GM12873 (cell line): ENCODE measurements around the gene TMEFF2.

ENCODE experiments used
- CTCF ChIP-seq: IDR thresholded peaks from 2 replicates; pipeline ENCODE4 v1.5.1; 2012; ENCODE audit warnings: low read depth, mild to moderate bottlenecking, moderate library complexity, low read length, control low read depth; ENCODE audit not compliant: insufficient read depth; ENCODE audit errors: missing control alignments

The TMEFF2 gene

GRCh38 chr2:192216336-192216735 lies 21.6 kb upstream of the TMEFF2 start:
- no peak for TF ChIP-seq CTCF

- TF ChIP-seq CTCF, result no peak
Measured at GRCh38 chr2:192215096-192215877, 20.6 kb upstream of the TMEFF2 start.

GRCh38 chr2:192208848-192209247 lies 14.1 kb upstream of the TMEFF2 start:
- TF ChIP-seq CTCF, result no peak

- no peak for TF ChIP-seq CTCF
Measured at GRCh38 chr2:192206399-192206798, 11.7 kb upstream of the TMEFF2 start.

GRCh38 chr2:192203876-192204275 lies 9.1 kb upstream of the TMEFF2 start:
- no peak for TF ChIP-seq CTCF

- no peak for TF ChIP-seq CTCF
Measured at GRCh38 chr2:192202373-192202772, 7.6 kb upstream of the TMEFF2 start.

GRCh38 chr2:192201116-192201515 lies 6.4 kb upstream of the TMEFF2 start:
- TF ChIP-seq CTCF, result no peak
